ENCODE data around the gene ARHGAP4.

The ARHGAP4 gene

DNA sequence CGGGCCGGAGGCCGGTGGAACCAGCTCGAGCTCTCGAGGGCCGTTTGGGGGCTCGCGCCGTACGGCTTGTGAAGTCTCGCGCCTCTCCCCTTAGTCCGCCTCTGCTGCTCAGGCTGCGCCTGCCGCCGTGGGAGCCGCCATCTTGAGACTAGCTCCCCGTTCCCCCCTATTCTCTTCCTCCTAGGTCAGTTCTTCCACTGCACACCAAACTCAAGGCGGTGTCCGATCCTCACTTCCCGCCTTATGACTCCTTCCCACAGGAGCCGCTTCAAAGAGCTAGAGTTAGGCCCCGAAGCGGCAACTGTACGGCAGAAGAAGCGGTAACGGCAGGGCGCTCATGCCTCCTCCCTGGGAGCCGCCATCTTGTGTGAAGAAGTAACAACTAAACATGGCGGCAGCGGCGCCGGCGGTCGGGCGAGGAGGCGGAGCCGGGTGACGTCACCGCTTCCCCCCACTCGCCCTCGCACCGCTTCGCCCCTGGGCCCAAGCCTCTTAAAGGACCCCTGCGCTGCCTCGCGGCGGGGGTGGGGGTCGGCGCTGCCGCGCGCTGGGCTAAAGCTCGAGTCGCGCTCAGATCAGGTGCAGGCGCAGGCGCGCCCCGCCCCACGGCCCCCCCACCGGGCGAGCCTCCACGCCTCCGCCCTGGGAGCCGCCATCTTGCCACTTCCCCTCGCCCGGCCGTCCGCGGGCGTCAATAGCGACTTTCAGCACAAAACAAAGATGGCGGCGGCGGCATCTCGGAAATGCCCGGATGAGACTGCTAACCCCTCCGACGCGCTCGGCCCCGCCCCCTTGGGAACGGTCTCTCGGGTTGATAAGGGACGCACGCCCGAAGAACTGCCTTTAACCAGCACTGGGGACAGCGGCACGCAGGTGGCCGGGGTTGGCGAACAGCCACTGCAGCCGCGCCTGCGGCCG is 45.6 kb upstream of the ARHGAP4 start, which contains the start of gene HCFC1:
TSS of gene HCFC1 (minus strand) at position 369 of the 918 bp plus-strand sequence. CDS start 978 bp downstream, outside the sequence.
- peak; percentile 54 for DNase-seq (ENCODE audit: low read depth)
- TF ChIP-seq, protein P1, sequence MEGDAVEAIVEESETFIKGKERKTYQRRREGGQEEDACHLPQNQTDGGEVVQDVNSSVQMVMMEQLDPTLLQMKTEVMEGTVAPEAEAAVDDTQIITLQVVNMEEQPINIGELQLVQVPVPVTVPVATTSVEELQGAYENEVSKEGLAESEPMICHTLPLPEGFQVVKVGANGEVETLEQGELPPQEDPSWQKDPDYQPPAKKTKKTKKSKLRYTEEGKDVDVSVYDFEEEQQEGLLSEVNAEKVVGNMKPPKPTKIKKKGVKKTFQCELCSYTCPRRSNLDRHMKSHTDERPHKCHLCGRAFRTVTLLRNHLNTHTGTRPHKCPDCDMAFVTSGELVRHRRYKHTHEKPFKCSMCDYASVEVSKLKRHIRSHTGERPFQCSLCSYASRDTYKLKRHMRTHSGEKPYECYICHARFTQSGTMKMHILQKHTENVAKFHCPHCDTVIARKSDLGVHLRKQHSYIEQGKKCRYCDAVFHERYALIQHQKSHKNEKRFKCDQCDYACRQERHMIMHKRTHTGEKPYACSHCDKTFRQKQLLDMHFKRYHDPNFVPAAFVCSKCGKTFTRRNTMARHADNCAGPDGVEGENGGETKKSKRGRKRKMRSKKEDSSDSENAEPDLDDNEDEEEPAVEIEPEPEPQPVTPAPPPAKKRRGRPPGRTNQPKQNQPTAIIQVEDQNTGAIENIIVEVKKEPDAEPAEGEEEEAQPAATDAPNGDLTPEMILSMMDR (IDR thresholded peaks at IDR 0.05; ENCODE audit: control insufficient read depth, insufficient read depth, low read depth, low read length, missing control alignments), result no peak
- H3K4me3 ChIP-seq (ENCODE audit: control insufficient read depth, low read depth, low read length), result peak within 1 kb of the TSS; percentile 92

DNA sequence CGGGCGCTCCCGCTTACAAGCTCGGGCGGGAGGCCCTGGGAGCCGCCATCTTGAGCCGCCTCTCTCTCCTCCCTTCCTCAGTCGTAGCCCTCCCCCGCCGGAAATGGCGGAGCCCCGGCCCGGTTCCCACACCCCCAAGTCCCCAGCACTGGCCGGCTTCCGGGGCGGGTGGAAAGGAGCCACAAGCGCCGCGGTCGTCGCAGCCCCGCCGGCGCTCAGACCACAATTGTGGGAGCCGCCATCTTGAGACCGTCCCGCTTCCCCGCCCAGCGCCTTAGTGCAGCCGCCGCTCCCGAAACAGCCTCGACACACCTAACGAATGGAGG is 45.0 kb upstream of the ARHGAP4 start:
- H3K4me3 ChIP-seq (ENCODE audit: control insufficient read depth, low read depth, low read length), result peak overlapping the region; percentile 92
- DNase-seq (ENCODE audit: low read depth), result peak; percentile 38
- TF ChIP-seq, protein P1 (IDR thresholded peaks at IDR 0.05; ENCODE audit: control insufficient read depth, insufficient read depth, low read depth, low read length, missing control alignments), result no peak

DNA sequence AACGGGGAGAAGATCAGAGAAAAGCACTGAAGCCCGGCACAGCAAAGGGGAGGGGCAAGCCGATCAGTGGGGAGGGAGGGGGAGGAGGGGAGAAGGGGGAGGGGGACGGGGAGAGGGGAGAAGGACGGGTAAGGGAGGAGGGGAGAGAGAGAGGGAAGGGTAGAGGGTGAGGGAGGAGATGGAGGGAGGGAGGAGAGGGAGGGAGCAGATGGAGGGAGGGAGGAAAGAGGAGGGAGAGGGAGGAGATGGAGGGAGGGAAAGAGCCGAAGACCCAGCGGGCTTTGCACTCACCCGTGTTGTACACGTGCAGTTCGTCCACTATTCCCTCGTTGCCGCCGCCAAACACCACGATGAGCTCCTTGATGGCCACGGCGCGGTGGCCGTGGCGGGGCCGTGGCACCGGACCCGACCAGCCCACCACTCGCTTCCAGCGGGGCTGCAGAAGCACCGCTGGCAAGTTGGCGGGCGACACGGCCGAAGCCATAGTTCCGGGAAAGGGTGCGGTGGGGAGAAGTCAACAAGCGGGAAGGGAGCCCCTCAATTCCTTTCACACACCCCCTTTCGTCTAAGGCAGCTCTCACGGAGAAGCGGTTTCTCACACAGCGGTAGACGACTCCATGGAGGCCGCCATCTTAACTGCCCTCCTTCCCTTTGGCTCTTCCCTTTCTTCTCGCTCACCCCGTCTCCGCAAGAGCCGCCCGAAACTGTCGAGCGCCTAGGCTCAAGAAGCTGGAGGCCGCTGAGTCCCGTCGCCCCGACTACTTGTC is 44.5 kb upstream of the ARHGAP4 start:
- H3K4me3 ChIP-seq (ENCODE audit: control insufficient read depth, low read depth, low read length), result peak overlapping the region; percentile 92
- TF ChIP-seq, protein P1 (IDR thresholded peaks at IDR 0.05; ENCODE audit: control insufficient read depth, insufficient read depth, low read depth, low read length, missing control alignments), result no peak
- DNase-seq (ENCODE audit: low read depth), result peak; percentile 34

DNA sequence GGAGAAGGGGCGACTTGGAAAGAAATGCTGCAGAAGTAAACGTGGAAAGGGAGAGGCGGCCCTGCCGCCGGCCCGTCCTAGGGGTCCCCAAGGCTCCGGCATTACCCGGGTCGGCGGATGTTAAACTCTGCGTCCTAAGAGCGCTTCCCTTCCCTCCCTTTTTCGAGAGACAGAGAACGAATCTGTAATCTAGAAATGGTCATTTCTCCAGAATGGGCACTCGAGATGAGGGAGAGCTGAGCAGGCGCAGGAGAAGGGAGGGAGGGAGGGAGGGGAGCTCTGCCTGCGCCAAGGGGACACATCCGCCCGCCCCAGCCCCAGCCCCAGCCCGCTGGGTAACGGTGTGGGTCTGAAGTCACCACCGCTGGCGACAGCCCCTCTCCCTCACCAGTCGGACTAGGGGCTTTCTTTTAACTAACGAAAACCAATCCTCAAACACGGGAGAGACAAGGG is 43.9 kb upstream of the ARHGAP4 start:
- TF ChIP-seq, protein P1 (IDR thresholded peaks at IDR 0.05; ENCODE audit: control insufficient read depth, insufficient read depth, low read depth, low read length, missing control alignments), result no peak
- no peak for DNase-seq (ENCODE audit: low read depth)
- H3K4me3 ChIP-seq (ENCODE audit: control insufficient read depth, low read depth, low read length), result peak overlapping the region; percentile 92

DNA sequence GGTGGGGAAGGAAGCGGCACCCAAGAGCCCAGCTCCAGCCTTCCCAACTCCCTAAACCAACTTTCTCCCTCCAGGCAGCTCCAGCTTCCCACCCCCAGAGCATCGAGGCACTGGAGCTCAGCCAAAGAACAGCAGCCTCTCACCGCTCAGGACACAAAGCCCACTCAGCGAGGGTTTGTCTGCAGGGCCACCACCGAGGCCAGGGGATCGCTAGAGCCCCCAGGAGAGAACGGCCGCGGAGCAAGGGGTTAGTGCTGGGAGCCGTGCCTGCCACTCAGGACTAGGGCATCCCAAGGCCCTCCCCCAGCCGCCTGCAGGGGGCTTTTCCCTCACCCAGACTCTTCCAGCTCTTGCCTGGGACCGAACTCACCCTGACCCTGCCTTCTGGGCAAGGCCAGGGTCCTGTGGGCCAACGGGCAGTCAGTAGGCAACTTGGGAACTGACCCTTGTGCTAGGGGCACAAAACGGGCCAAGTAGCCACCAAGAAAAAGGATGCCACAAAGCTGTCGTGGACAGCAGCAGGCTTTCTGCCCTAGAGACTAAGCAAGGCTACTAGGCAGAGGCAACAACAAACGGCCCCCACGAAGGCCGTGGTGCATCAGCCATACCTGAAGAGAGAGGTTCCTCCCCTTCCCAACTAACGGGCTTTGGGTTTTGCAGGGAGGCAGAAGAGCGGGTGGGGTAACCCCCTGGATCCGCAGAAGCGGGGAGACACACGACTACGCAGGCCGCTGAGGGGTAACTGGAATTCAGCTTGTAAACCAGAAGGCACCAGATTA is 43.2 kb upstream of the ARHGAP4 start:
- H3K4me3 ChIP-seq (ENCODE audit: control insufficient read depth, low read depth, low read length), result peak overlapping the region; percentile 92
- no peak for DNase-seq (ENCODE audit: low read depth)
- TF ChIP-seq, protein P1 (IDR thresholded peaks at IDR 0.05; ENCODE audit: control insufficient read depth, insufficient read depth, low read depth, low read length, missing control alignments), result no peak

DNA sequence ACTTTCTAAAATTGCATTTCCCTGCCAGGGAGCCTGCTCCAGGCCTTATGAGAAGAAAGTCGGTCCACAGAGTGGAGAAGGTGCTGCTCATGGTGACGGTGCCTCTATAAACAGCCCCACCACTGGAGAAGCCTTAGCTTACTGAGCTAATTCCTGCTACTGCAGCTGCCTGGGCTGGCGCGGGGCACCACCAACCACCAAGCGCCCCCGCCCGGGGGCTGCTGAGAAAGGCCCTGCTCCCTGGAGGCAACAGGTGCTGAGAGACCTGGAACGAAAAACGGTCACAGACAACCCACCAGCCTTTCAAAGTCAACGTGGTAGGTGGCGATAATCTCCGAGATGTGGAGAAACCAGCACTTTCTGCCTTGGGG is 42.7 kb upstream of the ARHGAP4 start:
- no peak for DNase-seq (ENCODE audit: low read depth)
- peak overlapping the region; percentile 92 for H3K4me3 ChIP-seq (ENCODE audit: control insufficient read depth, low read depth, low read length)
- TF ChIP-seq, protein P1 (IDR thresholded peaks at IDR 0.05; ENCODE audit: control insufficient read depth, insufficient read depth, low read depth, low read length, missing control alignments), result no peak

All from AG09309 (cell line).